Activated T-helper 2 cell treated with anti-CD3 and anti-CD28 coated beads, Interferon-gamma antibody, Interleukin-2, Interleukin-4, amounts not matched to agents 10 μg/mL and 5 μg/mL and 100 μg/mL, durations not matched to agents 14 hours and 24 hours and 36 hours (primary cell): ENCODE data around the gene SLC9A9. TPM values are rescaled to one million over a fixed set of nuclear protein-coding genes. Genes with fewer than 3 reads are reported as not detected.
"Not testable (repeated sequence)": the region's sequence is repeated elsewhere in the genome, so short reads cannot be mapped to it uniquely, and the experiment has no call there.

Experiments
- DNase-seq: peaks from one replicate; pipeline ENCODE4 v3.0.0; 2021; ENCODE audit warnings: low spot score
- H3K27ac Mint-ChIP-seq: one replicate; pipeline ENCODE4 v1.8.0; 2021; ENCODE audit warnings: mixed read lengths
- H3K27me3 Mint-ChIP-seq: one replicate; pipeline ENCODE4 v1.8.0; 2021; ENCODE audit warnings: low read depth, mixed read lengths
- H3K36me3 Mint-ChIP-seq: one replicate; pipeline ENCODE4 v1.8.0; 2021; ENCODE audit warnings: low read depth, mixed read lengths
- H3K4me1 Mint-ChIP-seq: one replicate; pipeline ENCODE4 v1.8.0; 2021; ENCODE audit warnings: low read depth, mixed read lengths
- H3K4me3 Mint-ChIP-seq: one replicate; pipeline ENCODE4 v1.8.0; 2021; ENCODE audit warnings: low read depth, mild to moderate bottlenecking, moderate library complexity, mixed read lengths
- H3K9me3 Mint-ChIP-seq: one replicate; pipeline ENCODE4 v1.8.0; 2021; ENCODE audit warnings: mixed read lengths
- intact Hi-C: fragments of 100-400 bp; cut with micrococcal nuclease; formaldehyde crosslinking; loops from one replicate; pipeline ENCODE4 v1.15.1; 2023
- total RNA-seq: library from RNA; stranded (reverse); gene quantifications from 2 replicates; pipeline ENCODE4 v1.2.3, GENCODE V29; 2022

The SLC9A9 gene
- total RNA-seq, 1 donor from 2014 or later: 1.6 TPM

DNA sequence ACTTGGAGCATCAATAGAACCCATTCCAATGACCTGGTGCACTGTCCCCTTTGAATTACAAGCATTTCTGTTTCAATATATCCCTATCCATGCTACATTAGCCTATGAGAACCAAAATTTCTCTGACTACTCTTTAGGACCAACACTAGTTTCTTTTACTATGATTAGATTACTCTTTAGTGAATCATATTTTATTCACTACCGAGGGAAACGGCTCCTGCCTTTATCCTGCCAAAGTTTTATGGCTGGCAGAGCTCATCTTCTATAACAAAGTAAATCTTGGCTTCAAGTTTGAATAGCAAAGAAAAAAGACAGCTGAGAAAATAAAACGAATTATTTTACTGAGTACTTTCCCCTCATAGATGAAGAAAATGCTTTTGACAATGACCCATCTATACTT lies 120.9 kb downstream of the SLC9A9 start:
- no peaks in the 10 kb centered on the region for H3K27me3 Mint-ChIP-seq
- H3K4me1 Mint-ChIP-seq: no peaks in the 10 kb centered on the region
- no peak overlapping the region for H3K4me3 Mint-ChIP-seq
- H3K27ac Mint-ChIP-seq: no peak overlapping the region
- no peaks in the 10 kb centered on the region for H3K36me3 Mint-ChIP-seq
- no peak for DNase-seq
- intact Hi-C loops: no loop called here
- no peaks in the 10 kb centered on the region for H3K9me3 Mint-ChIP-seq

- Mint-ChIP-seq H3K4me1 (no peaks in the 10 kb centered on the region), H3K4me3 (no peak overlapping the region), H3K36me3 (no peaks in the 10 kb centered on the region), H3K27ac (no peak overlapping the region), H3K27me3 (no peaks in the 10 kb centered on the region), H3K9me3 (no peaks in the 10 kb centered on the region)
- DNase-seq: no peak
- intact Hi-C loops: no loop called here
These were observed 121.5 kb downstream of the SLC9A9 start for GRCh38 chr3:143726727-143727126.

- intact Hi-C loops: no loop called here
- DNase-seq: no peak
- Mint-ChIP-seq H3K9me3 (no peaks in the 10 kb centered on the region), H3K4me3 (no peak overlapping the region), H3K27me3 (no peaks in the 10 kb centered on the region), H3K4me1 (no peaks in the 10 kb centered on the region), H3K27ac (no peak overlapping the region), H3K36me3 (no peaks in the 10 kb centered on the region)
These were observed 127.9 kb downstream of the SLC9A9 start for GRCh38 chr3:143720381-143720780.

- no peaks in the 10 kb centered on the region for H3K36me3 Mint-ChIP-seq
- no peak overlapping the region for H3K4me3 Mint-ChIP-seq
- no peaks in the 10 kb centered on the region for H3K4me1 Mint-ChIP-seq
- H3K9me3 Mint-ChIP-seq: no peaks in the 10 kb centered on the region
- intact Hi-C loops: no loop called here
- H3K27ac Mint-ChIP-seq: no peak overlapping the region
- no peak for DNase-seq
- no peaks in the 10 kb centered on the region for H3K27me3 Mint-ChIP-seq
These were observed 129.8 kb downstream of the SLC9A9 start for GRCh38 chr3:143718463-143718862.

DNA sequence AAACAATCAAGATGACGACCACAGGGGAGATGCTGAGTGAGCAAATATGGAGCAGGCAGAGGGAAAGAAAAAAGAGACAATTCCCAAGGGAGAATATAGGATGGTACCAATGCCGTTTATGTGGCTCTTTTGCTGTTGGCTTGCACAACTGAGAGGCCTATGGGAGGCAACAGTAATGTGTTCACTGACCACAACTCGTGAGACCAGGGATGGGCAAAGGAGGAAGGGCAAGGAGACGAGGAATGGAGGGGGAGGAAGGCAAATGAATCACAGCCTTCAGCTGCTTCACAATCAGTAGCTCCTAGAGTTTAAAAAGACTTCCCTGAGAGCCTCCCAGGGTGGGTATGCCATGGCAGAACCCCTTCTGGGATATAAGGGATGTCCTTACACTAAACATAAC lies 131.5 kb downstream of the SLC9A9 start:
- no peaks in the 10 kb centered on the region for H3K9me3 Mint-ChIP-seq
- no peak for DNase-seq
- intact Hi-C loops: no loop called here
- no peaks in the 10 kb centered on the region for H3K27me3 Mint-ChIP-seq
- H3K4me1 Mint-ChIP-seq: no peaks in the 10 kb centered on the region
- no peak overlapping the region for H3K4me3 Mint-ChIP-seq
- no peak overlapping the region for H3K27ac Mint-ChIP-seq
- H3K36me3 Mint-ChIP-seq: no peaks in the 10 kb centered on the region

- DNase-seq: no peak
- H3K4me1 Mint-ChIP-seq: no peaks in the 10 kb centered on the region
- no peaks in the 10 kb centered on the region for H3K9me3 Mint-ChIP-seq
- H3K27ac Mint-ChIP-seq: no peak overlapping the region
- H3K27me3 Mint-ChIP-seq: no peaks in the 10 kb centered on the region
- H3K36me3 Mint-ChIP-seq: no peaks in the 10 kb centered on the region
- H3K4me3 Mint-ChIP-seq: no peak overlapping the region
- intact Hi-C loops: no loop called here
These were observed 135.7 kb downstream of the SLC9A9 start for GRCh38 chr3:143712522-143712921.

GRCh38 chr3:143707848-143708247 lies 140.4 kb downstream of the SLC9A9 start:
- H3K27me3 Mint-ChIP-seq: peaks cover 3% of the 10 kb centered on the region
- no peak for DNase-seq
- no peak overlapping the region for H3K4me3 Mint-ChIP-seq
- H3K9me3 Mint-ChIP-seq: no peaks in the 10 kb centered on the region
- H3K36me3 Mint-ChIP-seq: no peaks in the 10 kb centered on the region
- no peak overlapping the region for H3K27ac Mint-ChIP-seq
- intact Hi-C loops: no loop called here
- no peaks in the 10 kb centered on the region for H3K4me1 Mint-ChIP-seq

- H3K36me3 Mint-ChIP-seq: no peaks in the 10 kb centered on the region
- DNase-seq: no peak
- no peak overlapping the region for H3K27ac Mint-ChIP-seq
These were observed 147.8 kb downstream of the SLC9A9 start for GRCh38 chr3:143700431-143700975.

DNA sequence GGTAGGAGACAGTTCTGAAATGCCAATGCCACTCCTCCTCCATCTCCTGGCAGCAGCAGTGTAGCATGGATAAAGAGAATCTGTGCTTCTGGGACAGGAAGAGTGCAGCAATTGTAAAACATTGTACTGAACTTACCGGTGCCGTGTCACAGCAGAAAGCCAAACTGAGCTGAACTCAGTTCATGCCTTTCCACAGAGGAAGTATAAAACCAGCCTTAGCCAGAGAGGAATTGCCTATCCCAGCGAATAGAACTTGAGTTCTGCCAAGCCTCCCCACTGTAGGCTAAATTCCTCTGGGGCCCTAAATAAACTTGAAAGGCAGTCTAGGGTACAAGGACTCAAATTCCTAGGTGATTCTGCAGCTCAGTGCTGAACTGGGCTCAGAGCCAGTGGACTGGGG lies 148.8 kb downstream of the SLC9A9 start:
- H3K4me3 Mint-ChIP-seq: no peak overlapping the region
- intact Hi-C loops: no loop called here
- H3K9me3 Mint-ChIP-seq: no peaks in the 10 kb centered on the region
- no peak overlapping the region for H3K27ac Mint-ChIP-seq
- no peaks in the 10 kb centered on the region for H3K4me1 Mint-ChIP-seq
- H3K27me3 Mint-ChIP-seq: peaks cover 8% of the 10 kb centered on the region
- H3K36me3 Mint-ChIP-seq: no peaks in the 10 kb centered on the region
- no peak for DNase-seq

More at GRCh38 chr3:143700431-143700975, 147.8 kb downstream of the SLC9A9 start:
- Mint-ChIP-seq H3K4me1 (no peaks in the 10 kb centered on the region), H3K9me3 (no peaks in the 10 kb centered on the region), H3K4me3 (no peak overlapping the region), H3K27me3 (peaks cover 8% of the 10 kb centered on the region)
- intact Hi-C loops: no loop called here

DNA sequence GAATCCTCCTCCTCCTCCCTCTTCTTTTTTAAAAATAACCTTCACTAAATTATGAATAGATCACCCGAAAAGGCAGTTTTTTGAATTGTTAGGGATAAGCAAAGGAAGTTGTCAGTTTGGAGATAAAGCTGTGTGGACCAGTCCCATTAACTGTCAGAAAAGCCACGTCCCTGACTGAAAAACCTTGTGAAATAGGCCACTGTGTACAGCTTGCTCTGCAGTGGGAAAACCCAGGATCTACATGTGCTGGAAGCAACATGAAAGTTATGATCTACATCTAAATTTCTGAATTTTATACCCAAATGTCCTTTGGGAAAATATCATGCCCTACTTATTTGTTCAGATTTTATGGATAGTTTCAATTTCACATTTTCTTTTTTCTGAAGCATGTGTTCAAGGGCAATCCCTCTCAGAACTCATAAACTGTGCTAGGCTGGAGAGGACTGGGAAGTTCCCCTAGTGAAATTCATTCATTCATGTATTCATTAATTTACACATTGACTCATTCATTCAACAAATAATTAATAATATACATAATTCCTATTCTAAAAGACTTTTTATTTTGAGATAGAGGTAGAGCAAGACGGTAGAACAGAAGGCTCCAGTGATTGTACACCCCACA lies 149.5 kb downstream of the SLC9A9 start:
- Mint-ChIP-seq H3K4me3 (no peak overlapping the region), H3K27me3 (peaks cover 8% of the 10 kb centered on the region), H3K4me1 (no peaks in the 10 kb centered on the region), H3K36me3 (no peaks in the 10 kb centered on the region), H3K27ac (no peak overlapping the region), H3K9me3 (no peaks in the 10 kb centered on the region)
- intact Hi-C loops: no loop called here
- no peak for DNase-seq

GRCh38 chr3:143697975-143698374 lies 150.3 kb downstream of the SLC9A9 start:
- H3K9me3 Mint-ChIP-seq: no peaks in the 10 kb centered on the region
- no peak for DNase-seq
- peaks cover 4% of the 10 kb centered on the region for H3K27me3 Mint-ChIP-seq
- no peak overlapping the region for H3K27ac Mint-ChIP-seq
- intact Hi-C loops: no loop called here
- no peak overlapping the region for H3K4me3 Mint-ChIP-seq
- H3K36me3 Mint-ChIP-seq: no peaks in the 10 kb centered on the region
- no peaks in the 10 kb centered on the region for H3K4me1 Mint-ChIP-seq

- H3K4me1 Mint-ChIP-seq: not testable (repeated sequence)
These were observed 152.9 kb downstream of the SLC9A9 start for GRCh38 chr3:143695333-143695732.

GRCh38 chr3:143693506-143693905 lies 154.8 kb downstream of the SLC9A9 start:
- H3K4me3 Mint-ChIP-seq: no peak overlapping the region
- no peaks in the 10 kb centered on the region for H3K4me1 Mint-ChIP-seq
- H3K9me3 Mint-ChIP-seq: no peaks in the 10 kb centered on the region
- no peaks in the 10 kb centered on the region for H3K36me3 Mint-ChIP-seq
- intact Hi-C loops: no loop called here
- no peak for DNase-seq
- H3K27ac Mint-ChIP-seq: no peak overlapping the region
- peaks cover under 1% of the 10 kb centered on the region for H3K27me3 Mint-ChIP-seq

More at GRCh38 chr3:143695333-143695732, 152.9 kb downstream of the SLC9A9 start:
- H3K27me3 Mint-ChIP-seq, intact Hi-C loops, H3K36me3 Mint-ChIP-seq, DNase-seq, H3K9me3 Mint-ChIP-seq, H3K4me3 Mint-ChIP-seq, H3K27ac Mint-ChIP-seq: not testable (repeated sequence)
